LNCaP clone FGC (cell line): Measurements from ENCODE around the gene LMOD1.

Source experiments
- DNase-seq: peaks from one replicate; pipeline ENCODE4 v3.0.0-alpha.2; 2011; ENCODE audit warnings: low read depth
- H3K4me3 ChIP-seq: 2 replicates; pipeline ENCODE4 v1.5.1; 2011; ENCODE audit warnings: mild to moderate bottlenecking, low read depth, low read length, control low read depth
- CTCF ChIP-seq: IDR thresholded peaks from 2 replicates; pipeline ENCODE4 v1.5.1; 2012; ENCODE audit warnings: mild to moderate bottlenecking; ENCODE audit not compliant: control insufficient read depth, insufficient read depth; ENCODE audit errors: extremely low read depth

The LMOD1 gene

DNA sequence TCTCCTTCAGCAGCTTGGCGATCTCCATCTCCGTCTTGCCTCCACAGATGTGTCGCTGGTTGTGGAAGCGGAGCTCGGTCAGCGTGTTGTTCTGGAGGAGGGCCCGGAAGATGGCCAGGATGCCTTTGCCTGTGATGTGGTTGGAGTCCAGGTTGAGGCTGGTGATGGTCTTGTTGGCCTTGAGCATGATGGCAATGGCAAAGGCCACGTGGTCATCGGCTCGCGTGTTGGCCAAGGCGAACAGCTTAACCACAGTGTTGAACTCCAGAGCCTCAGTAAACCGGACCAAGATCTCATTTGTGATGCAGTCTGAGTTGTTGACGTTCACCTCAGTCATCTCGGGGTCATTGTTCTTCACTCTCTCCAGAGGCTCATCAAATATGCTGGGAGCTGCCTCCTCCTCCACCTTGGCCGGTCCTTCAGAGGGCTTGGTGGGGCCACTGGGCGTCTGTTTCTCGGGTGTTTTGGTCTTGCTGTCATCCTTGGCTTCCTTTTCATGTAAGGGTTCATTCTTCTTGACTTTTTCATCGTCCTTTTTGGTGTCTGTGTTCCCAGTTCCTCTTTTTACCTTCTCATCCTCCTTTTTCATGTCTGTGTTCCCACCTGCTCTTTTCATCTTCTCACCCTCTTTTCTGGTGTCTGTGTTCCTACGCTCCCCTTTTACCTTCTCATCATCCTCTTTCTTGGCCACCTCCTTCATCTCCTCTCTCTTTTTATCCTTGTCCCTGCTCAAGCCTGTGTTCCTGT is 46.5 kb downstream of the LMOD1 start:
- TF ChIP-seq CTCF: no peak
- no peak for DNase-seq
- H3K4me3 ChIP-seq: no peak overlapping the region

GRCh38 chr1:201898992-201899391 is 47.4 kb downstream of the LMOD1 start:
- DNase-seq: no peak
- TF ChIP-seq CTCF: no peak
- H3K4me3 ChIP-seq: no peak overlapping the region

DNA sequence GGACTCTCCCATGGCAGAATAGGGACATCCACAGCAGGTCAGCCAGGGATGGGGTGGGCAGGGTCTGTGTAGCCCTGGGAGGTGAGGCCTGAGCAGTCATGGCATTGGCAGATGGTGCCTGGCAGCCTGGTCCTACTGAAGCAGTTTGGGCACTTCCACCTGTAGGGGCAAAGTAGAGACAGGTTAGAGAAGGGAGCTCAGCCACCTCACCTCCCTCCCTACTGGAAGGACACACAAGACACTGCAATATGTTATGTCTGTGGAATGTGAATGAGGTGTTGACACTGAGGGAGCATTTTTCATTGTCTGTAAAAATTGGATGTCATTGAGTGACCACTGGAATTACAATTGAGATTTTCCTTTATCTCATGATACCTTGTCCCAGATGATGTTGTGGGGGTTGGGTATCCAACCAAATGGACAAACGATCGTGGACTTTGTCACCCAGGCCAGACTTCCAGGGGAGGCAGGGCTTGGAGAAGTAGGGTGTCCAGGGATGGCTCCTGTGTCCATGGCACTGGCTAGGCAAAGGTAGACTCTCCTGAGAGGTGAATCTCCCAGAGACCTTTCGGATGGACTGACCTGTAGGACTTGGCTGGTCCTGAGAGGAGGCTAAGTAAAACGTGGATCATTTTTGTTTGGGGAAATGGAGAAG is 48.0 kb downstream of the LMOD1 start:
- no peak overlapping the region for H3K4me3 ChIP-seq
- no peak for DNase-seq
- no peak for TF ChIP-seq CTCF

GRCh38 chr1:201896951-201897391 is 49.4 kb downstream of the LMOD1 start:
- no peak for DNase-seq
- no peak overlapping the region for H3K4me3 ChIP-seq
- TF ChIP-seq CTCF: no peak

DNA sequence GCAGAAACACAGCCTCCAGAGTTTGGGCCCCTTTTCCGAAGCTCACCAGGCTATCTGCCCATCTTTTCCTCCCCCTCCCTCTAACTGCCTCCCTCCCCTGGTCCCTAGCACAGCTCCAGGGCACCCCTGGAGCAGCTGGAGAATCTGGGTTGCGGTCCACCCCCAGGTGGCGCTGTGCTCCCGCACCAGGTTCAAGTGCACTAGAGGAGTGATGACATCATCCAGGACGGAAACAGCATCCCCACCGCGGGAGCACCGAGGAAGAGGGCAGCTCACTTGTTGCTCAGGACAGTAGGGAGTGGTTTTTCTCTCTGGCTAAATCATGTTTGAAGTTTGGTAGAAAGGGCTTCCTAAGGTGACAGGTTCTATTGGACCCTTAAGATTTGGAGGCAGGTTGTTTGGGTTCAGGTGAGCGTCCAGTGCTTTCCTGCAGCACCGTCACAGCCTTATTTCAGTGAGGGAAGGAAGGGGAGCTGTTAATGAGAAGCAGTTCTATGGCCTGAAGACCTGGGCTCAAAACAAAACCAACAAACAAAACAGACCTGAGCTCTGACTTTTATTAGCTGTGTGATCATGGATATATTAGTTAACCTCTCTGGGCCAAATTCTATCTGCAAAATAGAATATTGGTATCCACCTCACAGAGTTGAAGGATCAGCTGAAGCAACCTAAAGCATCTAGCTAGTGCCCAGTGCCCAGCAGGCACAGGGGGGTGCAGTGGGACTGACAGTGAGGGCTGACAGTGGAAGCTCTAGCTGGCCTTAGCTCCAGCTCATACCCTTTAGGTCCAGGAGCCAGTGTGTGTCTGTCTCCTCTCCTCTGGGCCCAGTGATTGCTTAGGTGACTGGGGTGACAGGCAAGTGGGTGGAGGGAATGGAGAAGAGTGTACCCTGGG is 50.2 kb downstream of the LMOD1 start:
- no peak overlapping the region for H3K4me3 ChIP-seq
- DNase-seq: peak; percentile 44
- peak; percentile 97 for TF ChIP-seq CTCF

DNA sequence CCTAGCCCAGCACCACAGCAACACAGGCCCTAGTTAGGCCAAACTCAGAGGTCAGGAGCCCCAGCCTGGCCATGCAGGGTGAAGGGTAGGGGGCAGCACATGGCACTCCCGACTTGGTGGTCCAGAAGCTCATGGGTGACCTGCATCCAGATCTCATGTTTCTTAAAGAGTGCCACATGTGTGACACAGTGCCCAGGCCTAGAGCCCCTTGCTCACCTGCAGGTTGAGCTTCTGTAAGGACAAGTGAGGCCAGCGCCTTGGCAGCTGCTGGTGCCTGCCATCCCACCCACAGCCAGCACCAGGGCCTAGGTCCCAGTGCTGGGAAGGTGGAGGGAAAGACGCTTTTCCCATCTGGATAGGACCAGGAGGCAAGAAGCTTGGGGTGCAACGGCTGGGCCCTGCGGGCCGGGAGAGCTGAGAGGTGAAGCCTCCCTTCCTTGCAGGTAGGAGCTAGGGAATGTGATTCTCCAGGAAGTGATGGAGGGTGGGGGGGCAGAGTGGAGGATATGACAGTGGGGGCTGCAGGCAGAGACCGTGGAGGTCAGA is 51.2 kb downstream of the LMOD1 start:
- no peak for DNase-seq
- no peak for TF ChIP-seq CTCF
- no peak overlapping the region for H3K4me3 ChIP-seq
